Parathyroid adenoma (tissue), 2 donors: ENCODE results near the gene MOB3B.

Experiments
- H2AFZ ChIP-seq: fragments of 300-600 bp; sonication (generic); one replicate; pipeline ENCODE4 v1.7.0; 2017; ENCODE audit warnings: antibody characterized with exemption, mild to moderate bottlenecking
- H3K27ac ChIP-seq: fragments of 300-600 bp; sonication (generic); one replicate; pipeline ENCODE4 v1.7.0; 2017
- H3K27me3 ChIP-seq: fragments of 300-600 bp; sonication (generic); one replicate; pipeline ENCODE4 v1.7.0; 2017; ENCODE audit warnings: low read length; ENCODE audit not compliant: control insufficient read depth, insufficient read depth
- H3K36me3 ChIP-seq: fragments of 300-600 bp; sonication (generic); one replicate; pipeline ENCODE4 v1.7.0; 2017; ENCODE audit warnings: low read length; ENCODE audit not compliant: control insufficient read depth, insufficient read depth
- H3K4me1 ChIP-seq: fragments of 300-600 bp; sonication (generic); one replicate; pipeline ENCODE4 v1.7.0; 2017; ENCODE audit warnings: control low read depth
- H3K4me2 ChIP-seq: fragments of 300-600 bp; sonication (generic); one replicate; pipeline ENCODE4 v1.7.0; 2017; ENCODE audit warnings: low read length
- H3K4me3 ChIP-seq: fragments of 300-600 bp; sonication (generic); one replicate; pipeline ENCODE4 v1.7.0; 2017; ENCODE audit warnings: low read depth, low read length
- H3K79me2 ChIP-seq: fragments of 300-600 bp; sonication (generic); one replicate; pipeline ENCODE4 v1.7.0; 2017; ENCODE audit warnings: control low read depth
- H3K9ac ChIP-seq: fragments of 300-600 bp; sonication (generic); one replicate; pipeline ENCODE4 v1.7.0; 2017; ENCODE audit warnings: mild to moderate bottlenecking
- H3K9me3 ChIP-seq: fragments of 300-600 bp; sonication (generic); one replicate; pipeline ENCODE4 v1.7.0; 2017; ENCODE audit warnings: low read length; ENCODE audit not compliant: control insufficient read depth
- CTCF ChIP-seq: fragments of 300-600 bp; sonication (generic); IDR thresholded peaks from one replicate; pipeline ENCODE4 v1.7.0; 2017; ENCODE audit warnings: antibody characterized with exemption, mild to moderate bottlenecking
- donor health status: primary hyperparathyroidism.

MOB3B gene

GRCh38 chr9:27542508-27542907 is 12.9 kb upstream of the MOB3B start:
- Histone ChIP-seq H3K36me3 (no peaks in the 10 kb centered on the region), H3K9ac (no peak overlapping the region), H3K27ac (no peak overlapping the region), H3K79me2 (no peaks in the 10 kb centered on the region), H3K4me1 (no peaks in the 10 kb centered on the region), H3K27me3 (no peaks in the 10 kb centered on the region), H3K4me3 (no peak overlapping the region), H2AFZ (no peak overlapping the region), H3K9me3 (no peaks in the 10 kb centered on the region), H3K4me2 (no peak overlapping the region)
- no peak for TF ChIP-seq CTCF

- no peak for TF ChIP-seq CTCF
- no peak overlapping the region for H3K4me3 ChIP-seq
- no peaks in the 10 kb centered on the region for H3K27me3 ChIP-seq
- H3K79me2 ChIP-seq, result no peaks in the 10 kb centered on the region
- H3K27ac ChIP-seq, result no peak overlapping the region
- H2AFZ ChIP-seq, result no peak overlapping the region
- no peak overlapping the region for H3K4me2 ChIP-seq
- H3K4me1 ChIP-seq, result no peaks in the 10 kb centered on the region
- no peaks in the 10 kb centered on the region for H3K9me3 ChIP-seq
- H3K36me3 ChIP-seq, result no peaks in the 10 kb centered on the region
- H3K9ac ChIP-seq, result no peak overlapping the region
These were observed 12.1 kb upstream of the MOB3B start for GRCh38 chr9:27541740-27542139.

GRCh38 chr9:27540502-27540901 is 10.9 kb upstream of the MOB3B start:
- TF ChIP-seq CTCF, result no peak
- Histone ChIP-seq H3K27ac (no peak overlapping the region), H3K36me3 (no peaks in the 10 kb centered on the region), H3K9me3 (no peaks in the 10 kb centered on the region), H3K4me1 (no peaks in the 10 kb centered on the region), H3K9ac (no peak overlapping the region), H3K4me2 (no peak overlapping the region), H3K27me3 (no peaks in the 10 kb centered on the region), H3K4me3 (no peak overlapping the region), H2AFZ (no peak overlapping the region), H3K79me2 (no peaks in the 10 kb centered on the region)

- Histone ChIP-seq H3K4me1 (no peaks in the 10 kb centered on the region), H3K4me2 (no peak overlapping the region), H3K9ac (no peak overlapping the region)
These were observed 10.1 kb upstream of the MOB3B start for GRCh38 chr9:27539479-27540441.

More at GRCh38 chr9:27539479-27540441, 10.1 kb upstream of the MOB3B start:
- Histone ChIP-seq H3K27ac (no peak overlapping the region), H2AFZ (no peak overlapping the region), H3K27me3 (no peaks in the 10 kb centered on the region), H3K36me3 (no peaks in the 10 kb centered on the region), H3K4me3 (no peak overlapping the region), H3K79me2 (no peaks in the 10 kb centered on the region), H3K9me3 (no peaks in the 10 kb centered on the region)
- TF ChIP-seq CTCF, result no peak
